H1 (cell line): ENCODE data around the gene ELL2. TPM values are rescaled to one million over a fixed set of nuclear protein-coding genes. Genes with fewer than 3 reads are reported as not detected.

Experiments
- CTCF ChIA-PET: fragments of 300-600 bp; sonication (Branson Sonifier 250); formaldehyde crosslinking; loops from one replicate; lab custom pipeline; 2021; ENCODE audit not compliant: partially characterized antibody; lab: Charles Lee
- POLR2A ChIA-PET: fragments of 300-600 bp; sonication (Branson Sonifier 250); formaldehyde crosslinking; loops from one replicate; lab custom pipeline; 2021; ENCODE audit warnings: inconsistent platforms; ENCODE audit not compliant: partially characterized antibody; lab: Charles Lee
- DNase-seq, 2 experiments: peaks; one replicate each; pipeline versions ENCODE4 v3.0.0 to v3.0.0-alpha.2; 2010 to 2022; ENCODE audit warnings: low spot score in 2 of 2, low read depth in 1 of 2, mixed read lengths in 1 of 2
- FAIRE-seq: peaks from 2 replicates; lab custom pipeline; 2011; peaks lifted over from hg19 to GRCh38; lab: Jason Lieb, UNC
- H2AFZ ChIP-seq: 2 replicates; pipeline ENCODE4 v1.8.1; 2012; ENCODE audit warnings: low read length, inconsistent platforms
- H2AK5ac ChIP-seq: 2 replicates; pipeline ENCODE4 v1.6.1; 2013; ENCODE audit warnings: low read depth, low read length
- H2BK120ac ChIP-seq: replicated peaks from 2 replicates; pipeline ENCODE3; 2013; ENCODE audit warnings: low read depth, low read length, inconsistent platforms
- H2BK12ac ChIP-seq: 2 replicates; pipeline ENCODE4 v1.6.1; 2013; ENCODE audit warnings: low read depth, low read length
- H2BK15ac ChIP-seq: 2 replicates; pipeline ENCODE4 v1.6.1; 2013; ENCODE audit warnings: low read length
- H2BK20ac ChIP-seq: 2 replicates; pipeline ENCODE4 v1.6.1; 2013; ENCODE audit warnings: low read length
- H2BK5ac ChIP-seq: 2 replicates; pipeline ENCODE4 v1.6.1; 2013; ENCODE audit warnings: low read depth, low read length
- H3K14ac ChIP-seq: 2 replicates; pipeline ENCODE4 v1.6.1; 2013; ENCODE audit warnings: inconsistent platforms; ENCODE audit not compliant: insufficient read length
- H3K18ac ChIP-seq: 2 replicates; pipeline ENCODE4 v1.6.1; 2013; ENCODE audit warnings: low read length; ENCODE audit errors: extremely low read depth
- H3K23ac ChIP-seq: 2 replicates; pipeline ENCODE4 v1.6.1; 2013; ENCODE audit warnings: inconsistent platforms; ENCODE audit not compliant: insufficient read length
- H3K23me2 ChIP-seq: 2 replicates; pipeline ENCODE4 v1.6.1; 2013; ENCODE audit warnings: low read depth, low read length
- H3K27ac ChIP-seq: 2 replicates; pipeline ENCODE4 v1.6.1; 2011; ENCODE audit warnings: low read depth, low read length, inconsistent platforms
- H3K27me3 ChIP-seq, 4 experiments: replicated peaks in 1 of 4; 1 replicate in 1 of 4; 2 replicates in 3 of 4; pipeline versions ENCODE4 v1.6.1 to v1.8.1; 2011 to 2013; ENCODE audit warnings: low read length in 3 of 4, mild to moderate bottlenecking in 3 of 4, inconsistent platforms in 2 of 4, mixed read lengths in 2 of 4, moderate library complexity in 1 of 4; ENCODE audit not compliant: control insufficient read depth in 3 of 4, insufficient read depth in 3 of 4; ENCODE audit errors: extremely low read depth in 1 of 4
- H3K36me3 ChIP-seq, 4 experiments: 2 replicates each; pipeline versions ENCODE4 v1.6.1 to v1.8.1; 2011 to 2013; ENCODE audit warnings: mild to moderate bottlenecking in 4 of 4, low read length in 3 of 4, moderate library complexity in 2 of 4, control low read depth in 1 of 4, inconsistent platforms in 1 of 4; ENCODE audit not compliant: insufficient read depth in 4 of 4, control insufficient read depth in 2 of 4
- H3K4ac ChIP-seq: replicated peaks from 2 replicates; pipeline ENCODE3; 2013; ENCODE audit warnings: low read length, low read depth, mixed read lengths, inconsistent platforms; ENCODE audit not compliant: insufficient read length
- H3K4me1 ChIP-seq, 4 experiments: replicated peaks in 1 of 4; 1 replicate in 1 of 4; 2 replicates in 3 of 4; pipeline versions ENCODE4 v1.6.1 to v1.8.1; 2011 to 2013; ENCODE audit warnings: low read length in 3 of 4, inconsistent platforms in 2 of 4, mixed read lengths in 1 of 4; ENCODE audit not compliant: insufficient read depth in 4 of 4, control insufficient read depth in 3 of 4
- H3K4me2 ChIP-seq, 2 experiments: 2 replicates each; pipeline versions ENCODE4 v1.6.1 to v1.8.1; 2011 to 2013; ENCODE audit warnings: low read depth in 2 of 2, low read length in 2 of 2, control low read depth in 1 of 2, inconsistent platforms in 1 of 2, mild to moderate bottlenecking in 1 of 2; ENCODE audit not compliant: insufficient read depth in 1 of 2
- H3K4me3 ChIP-seq, 4 experiments: fragments of 200-600, 300-600 bp in 1 of 4; sonication (generic), shearing (Covaris generic), sonication (Bioruptor Twin) in 1 of 4; 2 replicates each; pipeline versions ENCODE4 v1.5.1 to v1.8.1; 2011 to 2016; ENCODE audit warnings: low read length in 4 of 4, low read depth in 3 of 4, control low read depth in 2 of 4, inconsistent platforms in 2 of 4, mild to moderate bottlenecking in 2 of 4, mixed read lengths in 1 of 4, moderate library complexity in 1 of 4; ENCODE audit not compliant: insufficient read depth in 2 of 4; ENCODE audit errors: extremely low read depth in 1 of 4
- H3K56ac ChIP-seq: replicated peaks from 2 replicates; pipeline ENCODE3; 2013; ENCODE audit warnings: low read depth, mild to moderate bottlenecking, mixed read lengths, low read length, inconsistent platforms; ENCODE audit not compliant: insufficient read length
- H3K79me1 ChIP-seq: 2 replicates; pipeline ENCODE4 v1.6.1; 2013; ENCODE audit warnings: low read depth, low read length, control low read depth
- H3K79me2 ChIP-seq, 2 experiments: 2 replicates each; pipeline versions ENCODE4 v1.6.1 to v1.8.1; 2012 to 2013; ENCODE audit warnings: low read length in 2 of 2, mild to moderate bottlenecking in 2 of 2, inconsistent platforms in 1 of 2; ENCODE audit not compliant: insufficient read depth in 2 of 2, control insufficient read depth in 1 of 2
- H3K9ac ChIP-seq, 4 experiments: replicated peaks in 1 of 4; 1 replicate in 1 of 4; 2 replicates in 3 of 4; pipeline versions ENCODE4 v1.6.1 to v1.8.1; 2011 to 2013; ENCODE audit warnings: low read depth in 3 of 4, low read length in 3 of 4, control low read depth in 2 of 4, mild to moderate bottlenecking in 2 of 4, moderate library complexity in 2 of 4, inconsistent platforms in 1 of 4; ENCODE audit errors: extremely low read depth in 1 of 4
- H3K9me3 ChIP-seq, 2 experiments: 2 replicates each; pipeline versions ENCODE4 v1.6.1 to v1.8.1; 2012 to 2013; ENCODE audit warnings: mild to moderate bottlenecking in 2 of 2, moderate library complexity in 2 of 2, control low read depth in 1 of 2, inconsistent platforms in 1 of 2, low read depth in 1 of 2, low read length in 1 of 2, mixed read lengths in 1 of 2; ENCODE audit not compliant: insufficient read depth in 2 of 2
- H4K20me1 ChIP-seq, 2 experiments: replicated peaks in 1 of 2; 2 replicates each; pipeline versions ENCODE3 to v1.8.1; 2011 to 2013; ENCODE audit warnings: inconsistent platforms in 2 of 2, low read length in 2 of 2, mild to moderate bottlenecking in 1 of 2; ENCODE audit not compliant: insufficient read depth in 2 of 2, control insufficient read depth in 1 of 2
- H4K5ac ChIP-seq: 2 replicates; pipeline ENCODE4 v1.6.1; 2013; ENCODE audit warnings: low read length, low read depth, mixed read lengths, inconsistent platforms; ENCODE audit not compliant: insufficient read length
- H4K8ac ChIP-seq: 2 replicates; pipeline ENCODE4 v1.8.0; 2013; ENCODE audit warnings: mild to moderate bottlenecking, moderate library complexity, low read length, inconsistent platforms; ENCODE audit not compliant: insufficient read depth; ENCODE audit errors: extremely low read depth
- H4K91ac ChIP-seq: replicated peaks from 2 replicates; pipeline ENCODE3; 2013; ENCODE audit warnings: low read length, mixed read lengths, inconsistent platforms; ENCODE audit not compliant: insufficient read length
- CREB1 ChIP-seq: IDR thresholded peaks from 2 replicates; pipeline ENCODE4 v1.6.1; 2012; ENCODE audit warnings: inconsistent platforms
- SP1 ChIP-seq: IDR thresholded peaks from 2 replicates; pipeline ENCODE4 v1.6.1; 2011; ENCODE audit warnings: low read depth, low read length
- WGBS, 2 experiments: shearing (Covaris generic) in 1 of 2; methylation state at CpG; one replicate each; pipeline versions ENCODE4 v1.1.6 to v1.1.7; 2013 to 2015; ENCODE audit warnings: low lambda C conversion rate in 2 of 2, mixed read lengths in 2 of 2, inconsistent platforms in 1 of 2, low coverage in 1 of 2, missing lambda C conversion rate in 1 of 2; ENCODE audit not compliant: insufficient replicate concordance in 2 of 2, insufficient coverage in 1 of 2, insufficient read length in 1 of 2; ENCODE audit errors: extremely low coverage in 1 of 2, missing lambda C conversion rate in 1 of 2; 5-methylcytosine and 5-hydroxymethylcytosine counted together
- polyA plus RNA-seq, 7 experiments: library from polyadenylated mRNA; depleted of rRNA in 3 of 7; stranded (reverse) in 5 of 7; unstranded in 2 of 7; fragments of >200 nt in 5 of 7; fragments of 200-250 nt in 2 of 7; gene quantifications; 1 replicate in 5 of 7; 2 replicates in 1 of 7; 4 replicates in 1 of 7; pipeline versions ENCODE4 v1.2.1 to v1.2.3, GENCODE V29; 2011 to 2013; ENCODE audit warnings: missing spikeins in 2 of 7, mixed read lengths in 2 of 7
- total RNA-seq: library from RNA; stranded (reverse); fragmentation: NEBNext Ultra II Directional; extraction: Animal tissue kit (Norgen Biotek cat#: 25700); gene quantifications from 2 replicates; pipeline ENCODE4 v1.2.1, GENCODE V29; 2021

ELL2 gene
- total and polyA plus RNA-seq, 2 of the 8 experiments (the other 6 are each of a cell fraction or from before 2014, with no cell fraction given) = 6.3 to 29.4 TPM

DNA sequence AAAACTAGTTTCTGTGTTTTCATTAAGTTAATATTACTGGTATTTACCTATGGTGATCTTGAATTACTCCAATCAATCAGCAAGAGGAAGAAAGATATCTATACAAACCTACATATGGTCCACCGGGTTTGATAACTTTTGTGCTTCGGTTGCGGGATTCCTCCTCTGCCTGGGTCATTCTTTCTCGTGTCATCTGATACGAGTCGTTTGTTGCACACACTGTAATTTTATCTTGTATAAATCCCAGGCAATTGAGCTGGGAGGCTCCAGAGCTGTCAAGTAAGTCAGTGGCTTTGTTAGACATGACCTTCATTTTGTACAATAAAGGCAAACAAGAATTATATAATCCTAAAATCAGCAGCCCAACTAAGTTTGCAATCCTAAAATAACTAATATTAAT lies 48.0 kb downstream of the ELL2 start:
- H4K20me1 ChIP-seq = no peaks in the 10 kb centered on the region
- POLR2A ChIA-PET = no interaction called here

More for the DNA sequence above, 48.0 kb downstream of the ELL2 start:
- no peaks in the 10 kb centered on the region for H3K9me3 ChIP-seq
- H2BK15ac ChIP-seq = no peak overlapping the region
- H3K18ac ChIP-seq = no peak overlapping the region
- H3K14ac ChIP-seq = no peak overlapping the region
- no peaks in the 10 kb centered on the region for H3K23me2 ChIP-seq
- H2BK120ac ChIP-seq = no peak overlapping the region
- no peak overlapping the region for H2AK5ac ChIP-seq
- H3K4ac ChIP-seq = no peak overlapping the region
- no peaks in the 10 kb centered on the region; a peak in 1 of 8 replicates for H3K36me3 ChIP-seq
- H4K91ac ChIP-seq = no peak overlapping the region
- no peak overlapping the region for H2AFZ ChIP-seq
- no peak overlapping the region for H3K9ac ChIP-seq
- H3K4me3 ChIP-seq = no peak overlapping the region
- no peak for FAIRE-seq
- H3K27me3 ChIP-seq = no peaks in the 10 kb centered on the region
- no peak overlapping the region for H3K56ac ChIP-seq
- H4K8ac ChIP-seq = no peak overlapping the region; the same call in 1 of the 2 replicates
- H4K5ac ChIP-seq = no peak overlapping the region
- CTCF ChIA-PET = no interaction called here
- H3K4me1 ChIP-seq = peaks cover 0 to 8% (median 2%) of the 10 kb centered on the region in 4 experiments; a peak in 5 of 7 replicates
- TF ChIP-seq CREB1 (no peak), SP1 (no peak)
- DNase-seq = no peak
- no peak overlapping the region for H3K4me2 ChIP-seq
- H2BK12ac ChIP-seq = no peak overlapping the region
- no peak overlapping the region for H2BK5ac ChIP-seq
- 92% methylated on average over 6 of the region's 6 CpGs; no CpG with 5 or more reads in 1 of the 2 experiments for WGBS, 2 experiments
- H3K23ac ChIP-seq = no peak overlapping the region
- no peaks in the 10 kb centered on the region; the same call in 1 of the 2 replicates for H3K79me1 ChIP-seq
- H2BK20ac ChIP-seq = no peak overlapping the region
- no peak overlapping the region for H3K27ac ChIP-seq
- H3K79me2 ChIP-seq = no peaks in the 10 kb centered on the region
